Parathyroid adenoma (tissue), 2 donors: ENCODE measurements around the gene ERBIN.

Experiments
- H2AFZ ChIP-seq: fragments of 300-600 bp; sonication (generic); one replicate; pipeline ENCODE4 v1.7.0; 2017; ENCODE audit warnings: antibody characterized with exemption, mild to moderate bottlenecking
- H3K27ac ChIP-seq: fragments of 300-600 bp; sonication (generic); one replicate; pipeline ENCODE4 v1.7.0; 2017
- H3K27me3 ChIP-seq: fragments of 300-600 bp; sonication (generic); one replicate; pipeline ENCODE4 v1.7.0; 2017; ENCODE audit warnings: low read length; ENCODE audit not compliant: control insufficient read depth, insufficient read depth
- H3K36me3 ChIP-seq: fragments of 300-600 bp; sonication (generic); one replicate; pipeline ENCODE4 v1.7.0; 2017; ENCODE audit warnings: low read length; ENCODE audit not compliant: control insufficient read depth, insufficient read depth
- H3K4me1 ChIP-seq: fragments of 300-600 bp; sonication (generic); one replicate; pipeline ENCODE4 v1.7.0; 2017; ENCODE audit warnings: control low read depth
- H3K4me2 ChIP-seq: fragments of 300-600 bp; sonication (generic); one replicate; pipeline ENCODE4 v1.7.0; 2017; ENCODE audit warnings: low read length
- H3K4me3 ChIP-seq: fragments of 300-600 bp; sonication (generic); one replicate; pipeline ENCODE4 v1.7.0; 2017; ENCODE audit warnings: low read depth, low read length
- H3K79me2 ChIP-seq: fragments of 300-600 bp; sonication (generic); one replicate; pipeline ENCODE4 v1.7.0; 2017; ENCODE audit warnings: control low read depth
- H3K9ac ChIP-seq: fragments of 300-600 bp; sonication (generic); one replicate; pipeline ENCODE4 v1.7.0; 2017; ENCODE audit warnings: mild to moderate bottlenecking
- H3K9me3 ChIP-seq: fragments of 300-600 bp; sonication (generic); one replicate; pipeline ENCODE4 v1.7.0; 2017; ENCODE audit warnings: low read length; ENCODE audit not compliant: control insufficient read depth
- TF ChIP-seq, protein P1 (sequence below): fragments of 300-600 bp; sonication (generic); IDR thresholded peaks from one replicate; pipeline ENCODE4 v1.7.0; 2017; ENCODE audit warnings: antibody characterized with exemption, mild to moderate bottlenecking
- donor health status: primary hyperparathyroidism.

The ERBIN gene

DNA sequence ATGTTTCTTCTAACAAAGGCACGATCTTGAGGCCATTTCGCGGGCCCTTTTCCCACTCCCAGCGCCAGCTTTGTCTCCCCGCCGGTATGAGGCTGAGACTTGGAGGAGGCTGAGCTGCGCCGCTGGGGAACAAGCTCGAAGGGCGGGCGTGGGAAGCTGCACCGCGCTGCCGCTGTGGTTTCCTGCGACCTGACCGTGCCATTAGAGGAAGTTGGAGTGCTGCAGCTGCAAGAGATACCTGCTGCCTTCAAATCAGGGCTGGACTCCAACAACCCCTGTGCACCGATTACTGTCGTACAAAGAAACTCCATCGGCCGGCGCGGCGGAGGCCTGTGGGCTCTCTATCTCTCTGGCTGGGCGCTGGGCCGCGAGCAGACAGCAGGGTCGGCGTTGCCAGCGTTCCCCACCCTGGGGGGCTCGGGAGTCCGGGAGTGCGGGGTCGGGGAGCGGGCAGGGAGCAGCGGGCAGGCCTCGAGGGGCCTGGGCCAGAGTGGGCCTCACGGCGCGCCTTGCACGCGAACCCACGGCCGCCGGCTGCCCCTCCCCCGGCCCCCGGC, 1.3 kb upstream of the ERBIN start:
- Histone ChIP-seq H3K4me2 (peak overlapping the region; percentile 77), H3K9ac (peak overlapping the region; percentile 59), H3K36me3 (no peaks in the 10 kb centered on the region), H3K27ac (peak overlapping the region; percentile 91), H3K79me2 (peaks cover 10% of the 10 kb centered on the region), H3K4me3 (peak overlapping the region; percentile 64), H2AFZ (peak overlapping the region; percentile 95), H3K4me1 (no peaks in the 10 kb centered on the region), H3K27me3 (no peaks in the 10 kb centered on the region), H3K9me3 (no peaks in the 10 kb centered on the region)
- TF ChIP-seq, protein P1, sequence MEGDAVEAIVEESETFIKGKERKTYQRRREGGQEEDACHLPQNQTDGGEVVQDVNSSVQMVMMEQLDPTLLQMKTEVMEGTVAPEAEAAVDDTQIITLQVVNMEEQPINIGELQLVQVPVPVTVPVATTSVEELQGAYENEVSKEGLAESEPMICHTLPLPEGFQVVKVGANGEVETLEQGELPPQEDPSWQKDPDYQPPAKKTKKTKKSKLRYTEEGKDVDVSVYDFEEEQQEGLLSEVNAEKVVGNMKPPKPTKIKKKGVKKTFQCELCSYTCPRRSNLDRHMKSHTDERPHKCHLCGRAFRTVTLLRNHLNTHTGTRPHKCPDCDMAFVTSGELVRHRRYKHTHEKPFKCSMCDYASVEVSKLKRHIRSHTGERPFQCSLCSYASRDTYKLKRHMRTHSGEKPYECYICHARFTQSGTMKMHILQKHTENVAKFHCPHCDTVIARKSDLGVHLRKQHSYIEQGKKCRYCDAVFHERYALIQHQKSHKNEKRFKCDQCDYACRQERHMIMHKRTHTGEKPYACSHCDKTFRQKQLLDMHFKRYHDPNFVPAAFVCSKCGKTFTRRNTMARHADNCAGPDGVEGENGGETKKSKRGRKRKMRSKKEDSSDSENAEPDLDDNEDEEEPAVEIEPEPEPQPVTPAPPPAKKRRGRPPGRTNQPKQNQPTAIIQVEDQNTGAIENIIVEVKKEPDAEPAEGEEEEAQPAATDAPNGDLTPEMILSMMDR: no peak

DNA sequence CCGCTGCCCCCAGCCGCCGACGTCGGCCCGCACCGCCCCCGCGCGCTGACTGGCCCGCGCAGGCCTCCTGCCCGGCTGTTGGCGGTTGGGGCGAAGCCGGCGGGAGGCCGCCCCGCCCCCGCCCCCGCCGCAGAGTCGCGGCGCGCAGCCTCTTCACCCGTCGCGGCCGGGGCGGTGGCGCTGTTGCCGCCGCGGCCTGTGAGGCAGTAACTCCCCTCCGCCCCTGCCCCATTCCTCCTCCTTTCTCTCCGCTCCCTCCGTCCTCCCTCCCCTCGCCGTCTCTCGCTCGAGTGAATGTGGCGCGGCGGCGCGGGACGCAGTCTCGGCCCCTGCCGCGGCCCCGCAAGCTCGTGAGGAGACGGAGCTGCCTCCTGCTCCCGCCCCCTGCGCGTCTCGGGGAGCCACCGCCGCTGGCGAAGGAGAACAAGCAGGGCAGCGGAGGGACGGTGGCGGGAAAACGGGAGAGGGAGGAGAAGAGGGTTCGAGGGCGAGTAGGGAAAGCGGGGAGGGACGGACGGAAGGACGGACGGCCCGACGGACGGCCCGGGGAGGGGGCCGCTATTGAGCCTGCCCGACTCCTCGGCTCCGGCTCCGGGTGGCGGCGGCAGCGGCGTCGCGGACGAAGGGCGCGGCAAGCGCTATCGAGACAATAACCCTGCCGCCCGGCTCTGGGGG, 637 bp upstream of the ERBIN start:
- no peaks in the 10 kb centered on the region for H3K4me1 ChIP-seq
- H3K4me3 ChIP-seq: peak overlapping the region; percentile 95
- H3K27me3 ChIP-seq: no peaks in the 10 kb centered on the region
- H3K9ac ChIP-seq: peak overlapping the region; percentile 92
- H2AFZ ChIP-seq: peak overlapping the region; percentile 97
- no peaks in the 10 kb centered on the region for H3K36me3 ChIP-seq
- no peaks in the 10 kb centered on the region for H3K9me3 ChIP-seq
- H3K27ac ChIP-seq: peak overlapping the region; percentile 97
- peak overlapping the region; percentile 95 for H3K4me2 ChIP-seq
- peaks cover 10% of the 10 kb centered on the region for H3K79me2 ChIP-seq
- TF ChIP-seq, protein P1: peak; percentile 35

- peak overlapping the region; percentile 97 for H3K27ac ChIP-seq
- H3K27me3 ChIP-seq: no peaks in the 10 kb centered on the region
- no peak overlapping the region for H3K9ac ChIP-seq
- H3K36me3 ChIP-seq: no peaks in the 10 kb centered on the region
- TF ChIP-seq, protein P1: no peak
- H3K4me1 ChIP-seq: no peaks in the 10 kb centered on the region
- peak overlapping the region; percentile 95 for H3K4me3 ChIP-seq
- H2AFZ ChIP-seq: peak overlapping the region; percentile 97
- H3K79me2 ChIP-seq: peaks cover 10% of the 10 kb centered on the region
- no peaks in the 10 kb centered on the region for H3K9me3 ChIP-seq
- H3K4me2 ChIP-seq: peak overlapping the region; percentile 95
Measured at GRCh38 chr5:65926893-65927292, 518 bp downstream of the ERBIN start.

GRCh38 chr5:65927503-65928321, 1.3 kb downstream of the ERBIN start:
- Histone ChIP-seq H3K27ac (no peak overlapping the region), H3K79me2 (peaks cover 11% of the 10 kb centered on the region), H3K27me3 (no peaks in the 10 kb centered on the region), H3K4me3 (peak overlapping the region; percentile 95), H2AFZ (peak overlapping the region; percentile 97), H3K4me1 (no peaks in the 10 kb centered on the region), H3K9ac (no peak overlapping the region), H3K36me3 (no peaks in the 10 kb centered on the region), H3K4me2 (peak overlapping the region; percentile 95), H3K9me3 (no peaks in the 10 kb centered on the region)
- TF ChIP-seq, protein P1: no peak
